CD4-positive, alpha-beta T cell treated with Interleukin-12 subunit alpha and Interleukin-12 subunit beta, for 1 hour (primary cell): ENCODE measurements around the gene FKBP15.
"Not testable (repeated sequence)": the region's sequence is repeated elsewhere in the genome, so short reads cannot be mapped to it uniquely, and the experiment has no call there.

Experiments used
- DNase-seq: peaks from one replicate; pipeline ENCODE4 v3.0.0-alpha.2; 2020

Gene FKBP15

GRCh38 chr9:113221003-113221799 is at the start of gene FKBP15, which contains the start of gene SLC31A1:
Gene FKBP15, minus strand, starts transcription at chr9:113221277. Its CDS starts 34 bp downstream, at chr9:113221243.
Gene SLC31A1, plus strand, starts transcription at chr9:113221544. Its CDS starts 34,605 bp downstream, at chr9:113256149.
- DNase-seq, result peak; percentile 98

GRCh38 chr9:113269871-113270270 is 48.8 kb upstream of the FKBP15 start:
- no peak for DNase-seq

GRCh38 chr9:113269355-113269754 is 48.3 kb upstream of the FKBP15 start:
- no peak for DNase-seq

- no peak for DNase-seq
Measured at GRCh38 chr9:113267911-113268566, 47.0 kb upstream of the FKBP15 start.

GRCh38 chr9:113266174-113266573 is 45.1 kb upstream of the FKBP15 start:
- DNase-seq, result no peak

GRCh38 chr9:113261917-113262671 is 41.0 kb upstream of the FKBP15 start:
- DNase-seq, result no peak

- DNase-seq, result no peak
Measured at GRCh38 chr9:113258282-113258681, 37.2 kb upstream of the FKBP15 start.

GRCh38 chr9:113257863-113258262 is 36.8 kb upstream of the FKBP15 start:
- no peak for DNase-seq

- no peak for DNase-seq
Measured at GRCh38 chr9:113255438-113255837, 34.4 kb upstream of the FKBP15 start.

GRCh38 chr9:113254991-113255390 is 33.9 kb upstream of the FKBP15 start:
- DNase-seq, result no peak

GRCh38 chr9:113250807-113251206 is 29.7 kb upstream of the FKBP15 start:
- no peak for DNase-seq

GRCh38 chr9:113249661-113250060 is 28.6 kb upstream of the FKBP15 start:
- not testable (repeated sequence) for DNase-seq

GRCh38 chr9:113247640-113248039 is 26.6 kb upstream of the FKBP15 start:
- no peak for DNase-seq

GRCh38 chr9:113246928-113247327 is 25.9 kb upstream of the FKBP15 start:
- DNase-seq, result no peak

- no peak for DNase-seq
Measured at GRCh38 chr9:113245894-113246293, 24.8 kb upstream of the FKBP15 start.

- no peak for DNase-seq
Measured at GRCh38 chr9:113244556-113244955, 23.5 kb upstream of the FKBP15 start.

GRCh38 chr9:113241161-113241560 is 20.1 kb upstream of the FKBP15 start:
- no peak for DNase-seq

GRCh38 chr9:113238859-113239232 is 17.8 kb upstream of the FKBP15 start:
- no peak for DNase-seq

- DNase-seq, result no peak
Measured at GRCh38 chr9:113238202-113238858, 17.3 kb upstream of the FKBP15 start.

- DNase-seq, result no peak
Measured at GRCh38 chr9:113237026-113237425, 15.9 kb upstream of the FKBP15 start.

GRCh38 chr9:113235701-113236255 is 14.7 kb upstream of the FKBP15 start:
- DNase-seq, result not testable (repeated sequence)

- DNase-seq, result no peak
Measured at GRCh38 chr9:113231701-113232100, 10.6 kb upstream of the FKBP15 start.
